ENCODE measurements around the gene NCOA1. TPM values are rescaled to one million over a fixed set of nuclear protein-coding genes. Genes with fewer than 3 reads are reported as not detected.

NCOA1 gene
- total RNA-seq, result 7.8 and 18.9 TPM in 2 replicates

GRCh38 chr2:24490690-24491541 is at the start of gene NCOA1:
TSS of gene NCOA1 (plus strand) at chr2:24491254. CDS start at chr2:24658678, 167,424 bp downstream.

GRCh38 chr2:24792874-24793760 is 302.1 kb downstream of the NCOA1 start, which contains the start of the genes CENPO and PTRHD1:
TSS of gene CENPO (plus strand) at chr2:24793425. CDS start at chr2:24793920, 495 bp downstream.
TSS of gene PTRHD1 (minus strand) at chr2:24793391. CDS start at chr2:24793377, 14 bp downstream.

Other genes with a start within 250 kb of the NCOA1 start
- gene ITSN2, start 130.7 kb upstream of the NCOA1 start, total RNA-seq, result 10.2 and 25.8 TPM in 2 replicates

All from epithelial cell of alveolus of lung (primary cell).